OCI-LY7 (cell line): ENCODE measurements around the gene TMEM250. TPM values are rescaled to one million over a fixed set of nuclear protein-coding genes. Genes with fewer than 3 reads are reported as not detected.

Experiments used
- BruUV-seq: library from RNA; stranded (reverse); fragments of 400-500 nt; replicated peaks from 2 replicates; lab custom pipeline; 2021; lab: Mats Ljungman, UMichigan
- CTCF ChIA-PET: fragments of 300-600 bp; sonication (Branson Sonifier 250); formaldehyde crosslinking; loops from one replicate; lab custom pipeline; 2022; ENCODE audit warnings: antibody characterized with exemption; ENCODE audit not compliant: unreplicated experiment; lab: Charles Lee
- POLR2A ChIA-PET: fragments of 300-600 bp; sonication (Branson Sonifier 250); formaldehyde crosslinking; loops from one replicate; lab custom pipeline; 2022; ENCODE audit warnings: antibody characterized with exemption; lab: Charles Lee
- DNase-seq: peaks from one replicate; pipeline ENCODE4 v3.0.0-alpha.2; 2015; ENCODE audit warnings: low spot score
- H2AFZ ChIP-seq: fragments of 200-600 bp; sonication (generic), shearing (Covaris generic); 2 replicates; pipeline ENCODE4 v1.6.1; 2014; ENCODE audit warnings: mild to moderate bottlenecking, antibody characterized with exemption, low read length, moderate library complexity
- H3K27ac ChIP-seq: fragments of 200-600 bp; sonication (generic); 2 replicates; pipeline ENCODE4 v1.5.1; 2014; ENCODE audit warnings: mixed run types, low read depth, mild to moderate bottlenecking, moderate library complexity, low read length, inconsistent platforms; ENCODE audit not compliant: poor library complexity, severe bottlenecking
- H3K36me3 ChIP-seq: fragments of 200-600 bp; sonication (generic); 2 replicates; pipeline ENCODE4 v1.6.1; 2014; ENCODE audit warnings: mild to moderate bottlenecking, antibody characterized with exemption, low read length, moderate library complexity, mixed read lengths; ENCODE audit not compliant: insufficient read depth
- H3K4me1 ChIP-seq: fragments of 200-600 bp; sonication (generic); 2 replicates; pipeline ENCODE4 v1.5.1; 2014; ENCODE audit warnings: mild to moderate bottlenecking, low read length; ENCODE audit not compliant: insufficient read depth, poor library complexity, severe bottlenecking
- H3K4me2 ChIP-seq: fragments of 200-600 bp; sonication (generic); 2 replicates; pipeline ENCODE4 v1.6.1; 2014; ENCODE audit warnings: mild to moderate bottlenecking, low read length
- H3K4me3 ChIP-seq: fragments of 200-600 bp; sonication (generic); 2 replicates; pipeline ENCODE4 v1.5.1; 2014; ENCODE audit warnings: mild to moderate bottlenecking, low read depth, low read length; ENCODE audit not compliant: poor library complexity, severe bottlenecking
- H3K79me2 ChIP-seq: fragments of 200-600 bp; sonication (generic); 2 replicates; pipeline ENCODE4 v1.6.1; 2016; ENCODE audit warnings: low read depth, mild to moderate bottlenecking, low read length, moderate library complexity, mixed read lengths; ENCODE audit not compliant: insufficient read depth
- H3K9me2 ChIP-seq: fragments of 200-600 bp; sonication (generic); 2 replicates; pipeline ENCODE4 v1.6.1; 2016; ENCODE audit warnings: mild to moderate bottlenecking, low read length, mixed read lengths; ENCODE audit not compliant: insufficient read depth
- H3K9me3 ChIP-seq: fragments of 200-600 bp; sonication (generic); 2 replicates; pipeline ENCODE4 v1.6.1; 2014; ENCODE audit warnings: mild to moderate bottlenecking, mixed run types, low read length, mixed read lengths
- H4K20me1 ChIP-seq: fragments of 200-600 bp; sonication (generic); 2 replicates; pipeline ENCODE4 v1.6.1; 2014; ENCODE audit warnings: mild to moderate bottlenecking, antibody characterized with exemption, low read length, moderate library complexity, mixed read lengths; ENCODE audit not compliant: insufficient read depth
- CTCF ChIP-seq: fragments of 200-600 bp; sonication (generic); conservative IDR thresholded peaks from 2 replicates; pipeline ENCODE4 v1.5.1; 2014; ENCODE audit warnings: mild to moderate bottlenecking, antibody characterized with exemption, low read length, moderate library complexity, mixed read lengths
- EZH2phosphoT487 ChIP-seq: fragments of 200-600 bp; sonication (generic); IDR thresholded peaks from 2 replicates; pipeline ENCODE4 v1.6.1; 2018; ENCODE audit warnings: low read depth, borderline replicate concordance, mild to moderate bottlenecking, mixed run types, antibody characterized with exemption, low read length, moderate library complexity, mixed read lengths
- intact Hi-C: fragments of 100-400 bp; cut with micrococcal nuclease; formaldehyde crosslinking; loops from one replicate; pipeline ENCODE4 v1.10.0; 2022; ENCODE audit not compliant: unreplicated experiment
- total RNA-seq, 2 experiments: library from RNA; depleted of rRNA in 1 of 2; stranded (reverse); fragments of >200 nt in 1 of 2; shearing (Covaris generic) in 1 of 2; gene quantifications; 2 replicates each; pipeline ENCODE4 v1.2.3, GENCODE V29; 2014 to 2022

TMEM250 gene
- total RNA-seq, 2 experiments from 2014 or later = 51.0 to 53.8 TPM

DNA sequence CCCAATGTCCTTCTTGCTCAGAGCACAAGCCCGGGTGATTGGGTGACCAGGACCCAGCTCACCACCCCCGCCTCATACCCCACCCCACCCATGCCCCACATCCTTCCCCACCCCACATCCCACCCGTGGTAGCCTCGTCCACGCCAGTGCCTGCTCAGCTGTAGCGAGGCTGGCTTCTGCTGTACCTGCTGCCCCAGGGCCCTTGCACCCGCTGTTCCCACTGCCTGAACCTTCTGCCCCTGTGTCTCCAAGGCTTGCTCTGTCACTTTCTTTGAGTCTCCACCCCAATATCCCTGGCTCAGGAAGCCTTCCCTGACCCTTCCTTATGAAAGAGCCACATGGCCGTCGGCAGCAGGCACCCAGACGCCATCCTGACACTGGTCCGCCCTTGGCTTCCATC, 20.5 kb downstream of the TMEM250 start:
- no peaks in the 10 kb centered on the region for H3K9me3 ChIP-seq
- H3K27ac ChIP-seq = no peak overlapping the region
- H3K36me3 ChIP-seq = no peaks in the 10 kb centered on the region
- peaks cover 12% of the 10 kb centered on the region for H3K4me1 ChIP-seq
- no peak overlapping the region for H3K4me3 ChIP-seq
- ChIA-PET POLR2A (no interaction called here), CTCF (no interaction called here)
- H4K20me1 ChIP-seq = no peaks in the 10 kb centered on the region
- BruUV-seq = no TSS peak
- no peak overlapping the region for H3K4me2 ChIP-seq
- H3K79me2 ChIP-seq = no peaks in the 10 kb centered on the region
- no peaks in the 10 kb centered on the region for H3K9me2 ChIP-seq
- intact Hi-C loops = no loop called here
- H2AFZ ChIP-seq = no peak overlapping the region
- DNase-seq = no peak
- TF ChIP-seq EZH2phosphoT487 (no peak), CTCF (no peak)

- Histone ChIP-seq H3K4me2 (no peak overlapping the region), H3K4me1 (peaks cover 12% of the 10 kb centered on the region), H3K27ac (no peak overlapping the region), H3K36me3 (no peaks in the 10 kb centered on the region), H3K9me3 (no peaks in the 10 kb centered on the region), H3K9me2 (no peaks in the 10 kb centered on the region), H3K4me3 (no peak overlapping the region), H4K20me1 (no peaks in the 10 kb centered on the region), H3K79me2 (no peaks in the 10 kb centered on the region), H2AFZ (no peak overlapping the region)
- intact Hi-C loops = no loop called here
- TF ChIP-seq CTCF = no peak
- no peak for TF ChIP-seq EZH2phosphoT487
- no TSS peak for BruUV-seq
- ChIA-PET POLR2A (interaction anchor here (0.6 kb wide), 1 partner anchor 11 kb away, joined by 3 read pairs; no protein-coding TSS in a partner anchor), CTCF (interaction anchor here (0.6 kb wide), 1 partner anchor 194 kb away, joined by 3 read pairs; no protein-coding TSS in a partner anchor)
- no peak for DNase-seq
These were observed 22.1 kb downstream of the TMEM250 start for GRCh38 chr9:136096505-136097001.
